ENCODE measurements around the gene SLC2A11. TPM values are rescaled to one million over a fixed set of nuclear protein-coding genes. Genes with fewer than 3 reads are reported as not detected.

SLC2A11 gene
- total and polyA plus RNA-seq, 9 of the 15 experiments (the other 6 are each of a cell fraction or from before 2014, with no cell fraction given), result 0.44 to 2.7 (median 2.1) TPM

DNA sequence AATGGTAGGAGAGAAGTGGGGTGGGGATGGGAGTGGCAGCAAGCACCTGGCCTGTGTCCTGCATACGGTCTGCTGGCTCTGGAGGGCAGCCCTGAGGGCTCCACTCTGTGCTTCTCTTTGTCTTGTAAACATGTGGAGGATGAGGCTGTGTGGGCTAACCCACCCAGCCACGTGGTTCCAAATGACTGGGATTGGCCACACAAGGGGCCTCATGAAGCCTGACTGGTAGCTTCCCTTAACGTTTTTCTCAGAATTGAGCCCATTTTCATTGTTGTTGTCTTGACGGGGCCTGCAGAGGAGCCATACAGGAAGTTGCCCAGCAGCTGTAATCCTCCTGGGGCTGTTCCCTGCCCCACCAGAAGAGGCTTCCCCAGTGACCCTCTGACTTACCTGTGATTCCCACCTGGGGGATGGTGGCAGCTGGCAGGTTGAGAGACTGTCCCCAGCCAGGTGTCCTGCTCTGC, 36.9 kb upstream of the SLC2A11 start (continued):
- TF ChIP-seq PRDM10 (IDR thresholded peaks at IDR 0.05; ENCODE audit: partially characterized antibody), result no peak
- no peak for TF ChIP-seq U2AF1 (optimal IDR thresholded peaks at IDR 0.05; ENCODE audit: low read depth, low read length)
- TF ChIP-seq STAT6 (CRISPR knock-in tag; IDR thresholded peaks at IDR 0.05), result no peak
- no peak for TF ChIP-seq ZNF644 (tag; IDR thresholded peaks at IDR 0.05; ENCODE audit: low read depth)
- TF ChIP-seq SIRT6 (IDR thresholded peaks at IDR 0.05; ENCODE audit: low read depth, low read length), result no peak
- TF ChIP-seq USF2 (CRISPR knock-in tag; IDR thresholded peaks at IDR 0.05), result no peak
- TF ChIP-seq PPARD (CRISPR knock-in tag; IDR thresholded peaks at IDR 0.05), result no peak
- TF ChIP-seq ATF3 (IDR thresholded peaks at IDR 0.05), result no peak
- TF ChIP-seq ATF3 (CRISPR knock-in tag; conservative IDR thresholded peaks at IDR 0.05), result no peak
- no peak for TF ChIP-seq PTRF (tag; IDR thresholded peaks at IDR 0.05)
- TF ChIP-seq, protein P1, sequence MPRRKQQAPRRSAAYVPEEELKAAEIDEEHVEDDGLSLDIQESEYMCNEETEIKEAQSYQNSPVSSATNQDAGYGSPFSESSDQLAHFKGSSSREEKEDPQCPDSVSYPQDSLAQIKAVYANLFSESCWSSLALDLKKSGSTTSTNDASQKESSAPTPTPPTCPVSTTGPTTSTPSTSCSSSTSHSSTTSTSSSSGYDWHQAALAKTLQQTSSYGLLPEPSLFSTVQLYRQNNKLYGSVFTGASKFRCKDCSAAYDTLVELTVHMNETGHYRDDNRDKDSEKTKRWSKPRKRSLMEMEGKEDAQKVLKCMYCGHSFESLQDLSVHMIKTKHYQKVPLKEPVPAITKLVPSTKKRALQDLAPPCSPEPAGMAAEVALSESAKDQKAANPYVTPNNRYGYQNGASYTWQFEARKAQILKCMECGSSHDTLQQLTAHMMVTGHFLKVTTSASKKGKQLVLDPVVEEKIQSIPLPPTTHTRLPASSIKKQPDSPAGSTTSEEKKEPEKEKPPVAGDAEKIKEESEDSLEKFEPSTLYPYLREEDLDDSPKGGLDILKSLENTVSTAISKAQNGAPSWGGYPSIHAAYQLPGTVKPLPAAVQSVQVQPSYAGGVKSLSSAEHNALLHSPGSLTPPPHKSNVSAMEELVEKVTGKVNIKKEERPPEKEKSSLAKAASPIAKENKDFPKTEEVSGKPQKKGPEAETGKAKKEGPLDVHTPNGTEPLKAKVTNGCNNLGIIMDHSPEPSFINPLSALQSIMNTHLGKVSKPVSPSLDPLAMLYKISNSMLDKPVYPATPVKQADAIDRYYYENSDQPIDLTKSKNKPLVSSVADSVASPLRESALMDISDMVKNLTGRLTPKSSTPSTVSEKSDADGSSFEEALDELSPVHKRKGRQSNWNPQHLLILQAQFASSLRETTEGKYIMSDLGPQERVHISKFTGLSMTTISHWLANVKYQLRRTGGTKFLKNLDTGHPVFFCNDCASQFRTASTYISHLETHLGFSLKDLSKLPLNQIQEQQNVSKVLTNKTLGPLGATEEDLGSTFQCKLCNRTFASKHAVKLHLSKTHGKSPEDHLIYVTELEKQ (CRISPR knock-in tag; IDR thresholded peaks at IDR 0.05), result no peak
